GM21526 (cell line): ENCODE measurements around the gene NACC1.

Experiments
- ATAC-seq: cut with Tn5 transposase; IDR thresholded peaks from one replicate; pipeline ENCODE4 v1.9.1; 2021; ENCODE audit warnings: moderate library complexity; ENCODE audit not compliant: unreplicated experiment, low FRiP score

NACC1 gene

DNA sequence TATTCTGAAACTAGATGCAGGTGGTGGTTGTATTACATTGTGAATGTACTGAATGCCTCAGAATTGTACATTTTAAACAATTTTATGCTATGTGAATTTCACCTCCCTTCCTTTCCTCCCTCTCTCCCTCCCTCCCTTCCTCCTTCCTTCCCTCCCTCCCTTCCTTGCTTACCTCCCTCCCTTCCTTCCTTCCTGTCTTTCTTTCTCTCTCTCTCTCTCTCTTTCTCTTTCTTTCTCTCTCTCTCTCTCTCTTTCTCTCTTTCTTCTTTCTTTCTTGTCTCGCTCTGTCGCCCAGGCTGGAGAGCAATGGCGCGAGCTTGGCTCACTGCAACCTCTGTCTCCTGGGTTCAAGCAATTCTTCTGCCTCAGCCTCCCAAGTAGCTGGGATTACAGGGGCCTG, 69.4 kb downstream of the NACC1 start:
- ATAC-seq = no peak

DNA sequence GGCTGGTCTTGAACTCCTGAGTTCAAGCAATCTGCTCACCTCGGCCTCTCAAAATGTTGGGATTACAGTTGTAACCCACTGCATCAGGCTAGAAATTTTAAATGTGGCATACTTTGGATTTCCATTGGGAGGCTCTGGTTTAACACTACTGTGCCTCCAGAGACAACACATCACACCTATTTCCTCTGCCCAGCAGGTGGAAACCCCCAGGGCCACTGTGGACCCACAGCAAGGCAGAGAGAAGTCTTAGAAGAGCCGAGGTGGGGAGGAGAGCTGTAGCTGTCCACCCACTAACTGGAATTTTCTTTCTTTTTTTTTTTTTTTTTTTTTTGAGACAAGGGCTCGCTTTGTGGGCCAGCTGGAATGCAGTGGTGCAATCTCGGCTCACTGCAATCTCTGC, 71.5 kb downstream of the NACC1 start:
- ATAC-seq = no peak
